MM.1S (cell line): ENCODE results near the gene PCDHGA3.
"Not testable (repeated sequence)": the region's sequence is repeated elsewhere in the genome, so short reads cannot be mapped to it uniquely, and the experiment has no call there.

Experiments
- DNase-seq: peaks from one replicate; pipeline ENCODE4 v3.0.0-alpha.2; 2015
- H2AFZ ChIP-seq: fragments of 300-600 bp; sonication (generic); 2 replicates; pipeline ENCODE4 v1.6.0; 2016; ENCODE audit warnings: antibody characterized with exemption, low read length
- H3F3A ChIP-seq: fragments of 300-600 bp; sonication (generic); 2 replicates; pipeline ENCODE4 v1.6.1; 2016; ENCODE audit warnings: mild to moderate bottlenecking, antibody characterized with exemption, low read length, moderate library complexity, mixed read lengths; ENCODE audit not compliant: insufficient read depth
- H3K27ac ChIP-seq: fragments of 300-600 bp; sonication (generic); 2 replicates; pipeline ENCODE4 v1.5.1; 2016; ENCODE audit warnings: mild to moderate bottlenecking, low read length
- H3K27me3 ChIP-seq: fragments of 300-600 bp; sonication (generic); replicated peaks from 2 replicates; pipeline ENCODE4 v1.6.0; 2016; ENCODE audit warnings: low read length; ENCODE audit not compliant: insufficient read depth
- H3K36me3 ChIP-seq: fragments of 300-600 bp; sonication (generic); replicated peaks from 2 replicates; pipeline ENCODE4 v1.6.1; 2016; ENCODE audit warnings: mild to moderate bottlenecking, low read length, mixed read lengths; ENCODE audit not compliant: insufficient read depth
- H3K4me1 ChIP-seq: fragments of 300-600 bp; sonication (generic); 2 replicates; pipeline ENCODE4 v1.6.1; 2016; ENCODE audit warnings: low read length, mixed read lengths
- H3K4me2 ChIP-seq: fragments of 300-600 bp; sonication (generic); 2 replicates; pipeline ENCODE4 v1.6.0; 2016; ENCODE audit warnings: low read depth, low read length
- H3K4me3 ChIP-seq: fragments of 300-600 bp; sonication (generic); 2 replicates; pipeline ENCODE4 v1.5.1; 2016; ENCODE audit warnings: low read length, mixed read lengths
- H3K79me2 ChIP-seq: fragments of 300-600 bp; sonication (generic); 2 replicates; pipeline ENCODE4 v1.6.1; 2016; ENCODE audit warnings: mixed run types, low read length, mixed read lengths
- H3K9ac ChIP-seq: fragments of 300-600 bp; sonication (generic); 2 replicates; pipeline ENCODE4 v1.6.1; 2016; ENCODE audit warnings: low read length, mixed read lengths
- H3K9me2 ChIP-seq: fragments of 300-600 bp; sonication (generic); replicated peaks from 2 replicates; pipeline ENCODE4 v1.6.1; 2016; ENCODE audit warnings: mild to moderate bottlenecking, low read length, mixed read lengths; ENCODE audit not compliant: insufficient read depth
- H3K9me3 ChIP-seq: fragments of 300-600 bp; sonication (generic); replicated peaks from 2 replicates; pipeline ENCODE4 v1.6.1; 2016; ENCODE audit warnings: mild to moderate bottlenecking, low read length, mixed read lengths; ENCODE audit not compliant: insufficient read depth
- H4K20me1 ChIP-seq: fragments of 300-600 bp; sonication (generic); 2 replicates; pipeline ENCODE4 v1.6.1; 2016; ENCODE audit warnings: mild to moderate bottlenecking, low read length, moderate library complexity, mixed read lengths; ENCODE audit not compliant: insufficient read depth
- CTCF ChIP-seq: fragments of 300-600 bp; sonication (generic); IDR thresholded peaks from 2 replicates; pipeline ENCODE4 v1.5.1; 2016; ENCODE audit warnings: antibody characterized with exemption, low read length, mixed read lengths
- EZH2 ChIP-seq: fragments of 300-600 bp; sonication (generic); optimal IDR thresholded peaks from 2 replicates; pipeline ENCODE3; 2017; ENCODE audit warnings: low read depth, mild to moderate bottlenecking, antibody characterized with exemption, low read length, mixed read lengths
- EZH2phosphoT487 ChIP-seq: fragments of 300-600 bp; sonication (generic); IDR thresholded peaks from 2 replicates; pipeline ENCODE4 v1.6.1; 2018; ENCODE audit warnings: antibody characterized with exemption, low read length

Gene PCDHGA3

GRCh38 chr5:141338538-141339306, 4.9 kb upstream of the PCDHGA3 start, which contains the start of gene PCDHGA2:
Gene PCDHGA2, plus strand, starts transcription at chr5:141338760.
- no peak within 1 kb of the TSS for H3K9ac ChIP-seq
- no peaks in the 10 kb centered on the region for H3K79me2 ChIP-seq
- H3K27me3 ChIP-seq: 0 out of 2 replicates have a peak, but pooled peaks cover 7% of the 10 kb centered on the region
- H3F3A ChIP-seq: no peaks in the 10 kb centered on the region
- no peaks in the 10 kb centered on the region for H4K20me1 ChIP-seq
- H3K4me3 ChIP-seq: peak within 1 kb of the TSS; percentile 7; the same call in 1 of the 2 replicates
- H3K9me2 ChIP-seq: no peaks in the 10 kb centered on the region
- H3K9me3 ChIP-seq: no peaks in the 10 kb centered on the region
- no peaks in the 10 kb centered on the region for H3K36me3 ChIP-seq
- no peak within 1 kb of the TSS for H3K27ac ChIP-seq
- TF ChIP-seq EZH2phosphoT487 (no peak), CTCF (peak; percentile 49)
- DNase-seq: peak; percentile 37
- H2AFZ ChIP-seq: no peak within 1 kb of the TSS; the same call in 1 of the 2 replicates
- H3K4me1 ChIP-seq: no peaks in the 10 kb centered on the region
- H3K4me2 ChIP-seq: no peak within 1 kb of the TSS

DNA sequence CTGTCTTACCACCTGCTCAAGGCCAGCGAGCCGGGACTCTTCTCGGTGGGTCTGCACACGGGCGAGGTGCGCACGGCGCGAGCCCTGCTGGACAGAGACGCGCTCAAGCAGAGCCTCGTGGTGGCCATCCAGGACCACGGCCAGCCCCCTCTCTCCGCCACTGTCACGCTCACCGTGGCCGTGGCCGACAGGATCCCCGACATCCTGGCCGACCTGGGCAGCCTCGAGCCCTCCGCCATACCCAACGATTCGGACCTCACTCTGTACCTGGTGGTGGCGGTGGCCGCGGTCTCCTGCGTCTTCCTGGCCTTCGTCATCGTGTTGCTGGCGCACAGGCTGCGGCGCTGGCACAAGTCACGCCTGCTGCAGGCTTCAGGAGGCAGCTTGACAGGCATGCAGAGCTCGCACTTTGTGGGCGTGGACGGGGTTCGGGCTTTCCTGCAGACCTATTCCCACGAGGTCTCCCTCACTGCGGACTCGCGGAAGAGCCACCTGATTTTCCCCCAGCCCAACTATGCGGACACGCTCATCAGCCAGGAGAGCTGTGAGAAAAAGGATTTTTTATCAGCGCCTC, 2.8 kb upstream of the PCDHGA3 start:
- H3K9me2 ChIP-seq, H3K79me2 ChIP-seq, H4K20me1 ChIP-seq, H3K9ac ChIP-seq, H3K4me2 ChIP-seq, DNase-seq, H3K27ac ChIP-seq, H2AFZ ChIP-seq, H3K27me3 ChIP-seq, H3K36me3 ChIP-seq, H3F3A ChIP-seq, H3K4me1 ChIP-seq, H3K9me3 ChIP-seq, H3K4me3 ChIP-seq: not testable (repeated sequence)

GRCh38 chr5:141342773-141343172, 856 bp upstream of the PCDHGA3 start:
- Histone ChIP-seq H3K27ac (no peak overlapping the region), H2AFZ (no peak overlapping the region), H3K9me2 (no peaks in the 10 kb centered on the region), H3K4me2 (no peak overlapping the region), H3K4me3 (no peak overlapping the region), H3K4me1 (no peaks in the 10 kb centered on the region), H3F3A (no peaks in the 10 kb centered on the region), H3K27me3 (no peaks in the 10 kb centered on the region; the same call in 1 of the 2 replicates), H3K36me3 (no peaks in the 10 kb centered on the region), H4K20me1 (no peaks in the 10 kb centered on the region), H3K9me3 (no peaks in the 10 kb centered on the region), H3K9ac (no peak overlapping the region), H3K79me2 (no peaks in the 10 kb centered on the region)
- no peak for DNase-seq
- no peak for TF ChIP-seq EZH2
- TF ChIP-seq EZH2phosphoT487: no peak
- TF ChIP-seq CTCF: no peak

DNA sequence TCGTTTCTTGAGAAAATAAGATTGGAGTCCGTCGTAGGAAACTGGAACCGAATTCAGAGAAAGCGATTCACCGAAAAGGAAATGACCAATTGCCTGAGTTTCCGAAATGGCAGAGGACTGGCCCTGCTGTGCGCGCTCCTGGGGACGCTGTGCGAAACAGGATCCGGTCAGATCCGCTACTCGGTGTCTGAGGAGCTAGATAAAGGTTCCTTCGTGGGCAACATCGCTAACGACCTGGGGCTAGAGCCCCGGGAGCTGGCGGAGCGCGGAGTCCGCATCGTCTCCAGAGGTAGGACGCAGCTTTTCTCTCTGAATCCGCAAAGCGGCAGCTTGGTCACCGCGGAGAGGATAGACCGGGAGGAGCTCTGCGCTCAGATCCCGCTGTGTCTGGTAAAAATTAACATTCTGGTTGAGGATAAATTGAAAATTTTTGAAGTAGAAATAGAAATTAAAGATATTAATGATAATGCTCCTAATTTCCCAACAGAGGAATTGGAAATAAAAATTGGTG, 379 bp downstream of the PCDHGA3 start:
- Histone ChIP-seq H4K20me1 (no peaks in the 10 kb centered on the region), H3K27me3 (no peaks in the 10 kb centered on the region; the same call in 1 of the 2 replicates), H3K4me2 (no peak overlapping the region), H3F3A (no peaks in the 10 kb centered on the region), H3K4me3 (no peak overlapping the region), H3K9me2 (no peaks in the 10 kb centered on the region), H2AFZ (no peak overlapping the region), H3K9me3 (no peaks in the 10 kb centered on the region), H3K36me3 (no peaks in the 10 kb centered on the region), H3K79me2 (no peaks in the 10 kb centered on the region), H3K27ac (no peak overlapping the region), H3K4me1 (no peaks in the 10 kb centered on the region), H3K9ac (no peak overlapping the region)
- DNase-seq: no peak
- no peak for TF ChIP-seq EZH2
- TF ChIP-seq EZH2phosphoT487: no peak
- no peak for TF ChIP-seq CTCF
